Transverse colon (tissue), 4 donors: Measurements from ENCODE around the gene LYSMD1. TPM values are rescaled to one million over a fixed set of nuclear protein-coding genes. Genes with fewer than 3 reads are reported as not detected.

Experiments used
- DNase-seq: peaks from one replicate; pipeline ENCODE4 v3.0.0-alpha.2; 2019
- H3K27ac ChIP-seq, 4 donors: fragments of 200-600 bp; sonication (generic); 2 replicates each; pipeline ENCODE4 v1.5.1; 2016 to 2018; ENCODE audit warnings: inconsistent platforms in 4 of 4
- H3K27me3 ChIP-seq: fragments of 200-600 bp; sonication (generic); 2 replicates; pipeline ENCODE4 v1.5.1; 2017; ENCODE audit warnings: inconsistent platforms
- H3K36me3 ChIP-seq, 4 donors: fragments of 200-600 bp; sonication (generic); 2 replicates each; pipeline ENCODE4 v1.5.1; 2017 to 2019; ENCODE audit warnings: inconsistent platforms in 4 of 4
- H3K4me1 ChIP-seq, 4 donors: fragments of 200-600 bp; sonication (generic); 2 replicates each; pipeline ENCODE4 v1.5.1; 2017 to 2020; ENCODE audit warnings: inconsistent platforms in 4 of 4
- H3K4me3 ChIP-seq, 4 donors: fragments of 200-600 bp; sonication (generic); 1 replicate in 1 of 4; 2 replicates in 3 of 4; pipeline versions ENCODE4 v1.5.1 to v1.6.1; 2017 to 2019; ENCODE audit warnings: inconsistent platforms in 4 of 4
- H3K9me3 ChIP-seq, 2 donors: fragments of 200-600 bp; sonication (generic); 2 replicates each; pipeline ENCODE4 v1.5.1; 2017 to 2019; ENCODE audit warnings: inconsistent platforms in 2 of 2
- CTCF ChIP-seq, 5 experiments: fragments of 200-600 bp in 3 of 5; fragments of 450-650 bp in 2 of 5; sonication (generic) in 3 of 5; IDR thresholded peaks; 1 replicate in 2 of 5; 2 replicates in 3 of 5; pipeline ENCODE4 v1.5.1; 2016 to 2017; ENCODE audit warnings: antibody characterized with exemption in 5 of 5, inconsistent platforms in 3 of 5, mild to moderate bottlenecking in 2 of 5, moderate library complexity in 1 of 5
- EP300 ChIP-seq: sonication (generic); formaldehyde crosslinking; IDR thresholded peaks from one replicate; pipeline ENCODE4 v1.6.1; 2017; ENCODE audit warnings: antibody characterized with exemption, low read depth
- POLR2A ChIP-seq: fragments of 450-650 bp; IDR thresholded peaks from one replicate; pipeline ENCODE4 v1.6.1; 2016; ENCODE audit warnings: antibody characterized with exemption, mild to moderate bottlenecking, moderate library complexity
- POLR2AphosphoS5 ChIP-seq, 3 donors: sonication (generic); formaldehyde crosslinking; IDR thresholded peaks; one replicate each; pipeline ENCODE4 v1.6.1; 2016; ENCODE audit warnings: antibody characterized with exemption in 3 of 3
- WGBS, 2 donors: methylation state at CpG; one replicate each; pipeline ENCODE4 v1.1.5; 2018; ENCODE audit warnings: low coverage in 1 of 2; 5-methylcytosine and 5-hydroxymethylcytosine counted together
- in situ Hi-C, 4 donors: fragments of 200-750 bp; cut with MboI; loops; one replicate each; pipeline versions ENCODE4 v1.15.0 to v1.15.1; 2017; ENCODE audit warnings: low sequenced_read_pairs in 3 of 4, low pct_ligation_motif_present in 1 of 4, low pct_unique_long_range_greater_than_20kb in 1 of 4
- intact Hi-C: fragments of 100-400 bp; cut with DNase I; formaldehyde crosslinking; loops from one replicate; pipeline ENCODE4 v1.15.1; 2023; ENCODE audit warnings: low total_unique reads
- total RNA-seq, 4 donors: library from RNA; depleted of rRNA; stranded (reverse); fragments of >200 nt; gene quantifications; one replicate each; pipeline ENCODE4 v1.1.0, GENCODE V29; 2016

Gene LYSMD1
- total RNA-seq, 4 donors from 2014 or later = 1.4 to 15.7 (median 7.3) TPM

GRCh38 chr1:151147132-151147503 lies 18.6 kb downstream of the LYSMD1 start:
- in situ Hi-C loops = no loop called here
- H3K27me3 ChIP-seq = peaks cover 9% of the 10 kb centered on the region
- WGBS, 2 donors = 10 to 23% methylated on average over 2 to 7 of the region's 7 CpGs
- no peaks in the 10 kb centered on the region for H3K36me3 ChIP-seq
- intact Hi-C loops = no loop called here
- no peaks in the 10 kb centered on the region for H3K9me3 ChIP-seq
- peak overlapping the region; percentile 21 to 80 (median 72) for H3K4me3 ChIP-seq
- peaks cover 3 to 30% (median 18%) of the 10 kb centered on the region in 4 donors for H3K4me1 ChIP-seq
- no peak for TF ChIP-seq POLR2A
- no peak for TF ChIP-seq EP300
- no peak for TF ChIP-seq POLR2AphosphoS5 (IDR thresholded peaks at IDR 0.05)
- TF ChIP-seq CTCF (IDR thresholded peaks at IDR 0.05) = no peak
- peak overlapping the region; percentile 63 to 87 (median 78) for H3K27ac ChIP-seq
- no peak for DNase-seq

GRCh38 chr1:151146412-151147131 lies 19.1 kb downstream of the LYSMD1 start, which contains the start of gene SEMA6C:
TSS of gene SEMA6C (minus strand) at chr1:151146631. CDS start at chr1:151142621, 4,010 bp downstream.
- 1% methylated on average over 60 of the region's 61 CpGs; no CpG with 5 or more reads in 1 of the 2 donors for WGBS, 2 donors
- no peaks in the 10 kb centered on the region for H3K9me3 ChIP-seq
- intact Hi-C loops = no loop called here
- peak within 1 kb of the TSS; percentile 68 to 80 (median 76) for H3K4me3 ChIP-seq
- peaks cover 9% of the 10 kb centered on the region for H3K27me3 ChIP-seq
- in situ Hi-C loops = no loop called here
- DNase-seq = peak; percentile 95
- peaks cover 3 to 30% (median 18%) of the 10 kb centered on the region in 4 donors for H3K4me1 ChIP-seq
- no peaks in the 10 kb centered on the region for H3K36me3 ChIP-seq
- no peak for TF ChIP-seq CTCF (IDR thresholded peaks at IDR 0.05)
- TF ChIP-seq EP300 = no peak
- peak; percentile 54 for TF ChIP-seq POLR2A
- TF ChIP-seq POLR2AphosphoS5 (IDR thresholded peaks at IDR 0.05) = peak; percentile 65 to 79 (median 76)
- H3K27ac ChIP-seq = peak within 1 kb of the TSS; percentile 63 to 87 (median 78)

GRCh38 chr1:151146072-151146411 lies 19.7 kb downstream of the LYSMD1 start:
- Histone ChIP-seq H3K36me3 (no peaks in the 10 kb centered on the region), H3K4me3 (peak overlapping the region; percentile 68 to 80 (median 76)), H3K27ac (peak overlapping the region; percentile 63 to 87 (median 78)), H3K9me3 (no peaks in the 10 kb centered on the region), H3K4me1 (peaks cover 3 to 30% (median 18%) of the 10 kb centered on the region in 4 donors), H3K27me3 (peaks cover 9% of the 10 kb centered on the region)
- intact Hi-C loops = no loop called here
- in situ Hi-C loops = no loop called here
- WGBS, 2 donors = 1% methylated on average over 26 of the region's 26 CpGs; no CpG with 5 or more reads in 1 of the 2 donors
- DNase-seq = no peak
- no peak for TF ChIP-seq POLR2AphosphoS5 (IDR thresholded peaks at IDR 0.05)
- TF ChIP-seq EP300 = no peak
- TF ChIP-seq POLR2A = no peak
- TF ChIP-seq CTCF (IDR thresholded peaks at IDR 0.05) = no peak

GRCh38 chr1:151145304-151146071 lies 20.2 kb downstream of the LYSMD1 start:
- intact Hi-C loops (no loop called here), in situ Hi-C loops (no loop called here)
- Histone ChIP-seq H3K27me3 (peaks cover 9% of the 10 kb centered on the region), H3K36me3 (no peaks in the 10 kb centered on the region), H3K4me3 (peak overlapping the region; percentile 68 to 80 (median 76)), H3K4me1 (peaks cover 3 to 30% (median 18%) of the 10 kb centered on the region in 4 donors), H3K27ac (peak overlapping the region in 3 of 4 donors; percentile 70 to 87 (median 85)), H3K9me3 (no peaks in the 10 kb centered on the region)
- no peak for TF ChIP-seq POLR2A
- TF ChIP-seq EP300 = no peak
- TF ChIP-seq CTCF (IDR thresholded peaks at IDR 0.05) = no peak
- TF ChIP-seq POLR2AphosphoS5 (IDR thresholded peaks at IDR 0.05) = no peak
- no peak for DNase-seq
- 28 to 43% methylated on average over 8 to 42 of the region's 43 CpGs for WGBS, 2 donors
